HepG2 (cell line): ENCODE measurements around the gene STKLD1. TPM values are rescaled to one million over a fixed set of nuclear protein-coding genes. Genes with fewer than 3 reads are reported as not detected.

ENCODE experiments used
- ATAC-seq: fragments of 200-7000 bp; cut with Tn5 transposase; 3 replicates; pipeline ENCODE4 v1.9.1; 2020; ENCODE audit warnings: mild to moderate bottlenecking, moderate library complexity
- BruUV-seq: library from RNA; stranded (reverse); fragments of 400-500 nt; replicated peaks from 2 replicates; lab custom pipeline; 2021; lab: Mats Ljungman, UMichigan
- CTCF ChIA-PET: fragments of 300-600 bp; formaldehyde crosslinking; extraction: SDS; loops from one replicate; lab custom pipeline; 2021; ENCODE audit warnings: low total read pairs, inconsistent platforms, low intra/inter-chr PET ratio; lab: Yijun Ruan, JAX
- POLR2A ChIA-PET: fragments of 350-600 bp; sonication (Branson Sonifier 250); formaldehyde crosslinking; loops from one replicate; lab custom pipeline; 2020; ENCODE audit warnings: antibody characterized with exemption, inconsistent platforms; lab: Yijun Ruan, JAX
- DNase-seq: peaks from one replicate; pipeline ENCODE4 v3.0.0-alpha.2; 2015; ENCODE audit warnings: low spot score
- FAIRE-seq: peaks from 3 replicates; lab custom pipeline; 2011; peaks lifted over from hg19 to GRCh38; lab: Jason Lieb, UNC
- H2AFZ ChIP-seq: one replicate; pipeline ENCODE4 v1.6.1; 2011; ENCODE audit warnings: low read length, inconsistent platforms
- H3K27ac ChIP-seq: fragments of 300-600 bp; 3 replicates; pipeline ENCODE4 v1.8.0; 2011; ENCODE audit warnings: mixed run types, mild to moderate bottlenecking, mixed read lengths, low read length, inconsistent platforms; ENCODE audit not compliant: insufficient read depth; ENCODE audit errors: extremely low read length
- H3K27me3 ChIP-seq, 2 experiments: fragments of 200-600 bp in 1 of 2; 2 replicates in 1 of 2; 3 replicates in 1 of 2; pipeline versions ENCODE4 v1.6.0 to v1.8.0; 2011; ENCODE audit warnings: low read length in 2 of 2, mild to moderate bottlenecking in 2 of 2, moderate library complexity in 2 of 2, inconsistent platforms in 1 of 2; ENCODE audit not compliant: insufficient read depth in 2 of 2, control insufficient read depth in 1 of 2
- H3K36me3 ChIP-seq, 2 experiments: fragments of 200-600 bp in 1 of 2; replicated peaks in 1 of 2; 2 replicates in 1 of 2; 3 replicates in 1 of 2; pipeline versions ENCODE4 v1.5.1 to v1.8.0; 2011; ENCODE audit warnings: low read length in 2 of 2, inconsistent platforms in 1 of 2; ENCODE audit not compliant: insufficient read depth in 2 of 2, control insufficient read depth in 1 of 2
- H3K4me1 ChIP-seq: 2 replicates; pipeline ENCODE4 v1.5.1; 2012; ENCODE audit warnings: low read length, inconsistent platforms; ENCODE audit not compliant: insufficient read depth
- H3K4me2 ChIP-seq: 2 replicates; pipeline ENCODE4 v1.6.0; 2011; ENCODE audit warnings: low read depth, low read length, inconsistent platforms
- H3K4me3 ChIP-seq, 3 experiments: fragments of 200-600 bp in 1 of 3; sonication (generic), shearing (Covaris generic) in 1 of 3; replicated peaks in 1 of 3; 2 replicates each; pipeline ENCODE4 v1.5.1; 2011 to 2016; ENCODE audit warnings: low read length in 3 of 3, inconsistent platforms in 2 of 3, low read depth in 2 of 3, mild to moderate bottlenecking in 2 of 3, control low read depth in 1 of 3, mixed read lengths in 1 of 3; ENCODE audit not compliant: insufficient read depth in 1 of 3
- H3K79me2 ChIP-seq: one replicate; pipeline ENCODE4 v1.6.1; 2011; ENCODE audit warnings: low read length, inconsistent platforms; ENCODE audit not compliant: insufficient read depth
- H3K9ac ChIP-seq: 2 replicates; pipeline ENCODE4 v1.6.0; 2011; ENCODE audit warnings: mild to moderate bottlenecking, low read depth, low read length, inconsistent platforms; ENCODE audit not compliant: insufficient read depth
- H3K9me3 ChIP-seq: 2 replicates; pipeline ENCODE4 v1.5.1; 2012; ENCODE audit warnings: mild to moderate bottlenecking, low read length
- H4K20me1 ChIP-seq: 2 replicates; pipeline ENCODE4 v1.6.0; 2011; ENCODE audit warnings: inconsistent platforms, mild to moderate bottlenecking, low read length, moderate library complexity; ENCODE audit not compliant: insufficient read depth
- MBD4 ChIP-seq: IDR thresholded peaks from 2 replicates; pipeline ENCODE4 v1.6.1; 2012; ENCODE audit warnings: low read length, inconsistent platforms, borderline replicate concordance
- POLR2A ChIP-seq, 2 experiments: IDR thresholded peaks; 2 replicates each; pipeline ENCODE4 v1.6.1; 2011; ENCODE audit warnings: low read depth in 2 of 2, low read length in 2 of 2, mild to moderate bottlenecking in 1 of 2, moderate library complexity in 1 of 2; ENCODE audit not compliant: insufficient read depth in 1 of 2
- POLR2AphosphoS5 ChIP-seq: IDR thresholded peaks from 2 replicates; pipeline ENCODE4 v1.6.1; 2012; ENCODE audit warnings: low read depth, low read length
- POLR2G ChIP-seq: fragments of 200-400 bp; formaldehyde crosslinking; IDR thresholded peaks from 2 replicates; pipeline ENCODE4 v1.6.1; 2018; ENCODE audit warnings: mild to moderate bottlenecking, low read depth, low read length, moderate library complexity
- RBFOX2 ChIP-seq: fragments of 200-400 bp; formaldehyde crosslinking; IDR thresholded peaks from 2 replicates; pipeline ENCODE4 v1.6.1; 2017; ENCODE audit warnings: low read depth, mild to moderate bottlenecking, low read length
- RBM22 ChIP-seq: fragments of 200-400 bp; formaldehyde crosslinking; optimal IDR thresholded peaks from 2 replicates; pipeline ENCODE3; 2017; ENCODE audit warnings: mild to moderate bottlenecking, low read length, moderate library complexity
- RELA ChIP-seq: sonication (generic); formaldehyde crosslinking; IDR thresholded peaks from 2 replicates; pipeline ENCODE4 v1.4.0; 2020; ENCODE audit warnings: missing genetic modification reagents
- SAFB2 ChIP-seq: sonication (generic); formaldehyde crosslinking; IDR thresholded peaks from 2 replicates; pipeline ENCODE4 v1.5.1; 2020; ENCODE audit warnings: missing genetic modification reagents, low read depth, mild to moderate bottlenecking, borderline replicate concordance
- ZNF263 ChIP-seq: sonication (generic); formaldehyde crosslinking; IDR thresholded peaks from 2 replicates; pipeline ENCODE4 v1.4.0; 2020; ENCODE audit warnings: missing genetic modification reagents
- ZNF749 ChIP-seq: sonication (generic); formaldehyde crosslinking; IDR thresholded peaks from 2 replicates; pipeline ENCODE4 v1.8.0; 2022; ENCODE audit warnings: mild to moderate bottlenecking, missing genetic modification reagents, moderate library complexity, borderline replicate concordance
- WGBS: methylation state at CpG from one replicate; pipeline ENCODE4 v1.1.6; 2017; ENCODE audit warnings: low lambda C conversion rate; 5-methylcytosine and 5-hydroxymethylcytosine counted together
- in situ Hi-C: cut with HindIII; loops from 2 replicates; pipeline ENCODE4 v1.10.0; 2017; ENCODE audit warnings: low pct_unique_long_range_greater_than_20kb; ENCODE audit not compliant: extremely low pct_ligation_motif_present
- intact Hi-C: fragments of 100-400 bp; cut with micrococcal nuclease; formaldehyde crosslinking; loops from one replicate; pipeline ENCODE4 v1.10.0; 2022; ENCODE audit not compliant: unreplicated experiment
- polyA plus RNA-seq, 8 experiments: library from polyadenylated mRNA; depleted of rRNA in 3 of 8; stranded (reverse) in 7 of 8; unstranded in 1 of 8; fragments of >200 nt; fragmentation: Illumina TruSeq in 4 of 8; extraction: Trizol in 4 of 8; gene quantifications; 2 replicates each; pipeline versions ENCODE4 v1.2.1 to v1.2.3, GENCODE V29; 2011 to 2016; ENCODE audit warnings: low read depth in 4 of 8, missing spikeins in 1 of 8, mixed read lengths in 1 of 8; ENCODE audit not compliant: insufficient read depth in 1 of 8
- total RNA-seq, 5 experiments: library from RNA; depleted of rRNA; stranded (reverse); fragments of >200 nt; fragmentation: Illumina TruSeq; extraction: Trizol; gene quantifications; 2 replicates each; pipeline ENCODE4 v1.2.3, GENCODE V29; 2016; ENCODE audit warnings: low read depth in 1 of 5
- TF ChIP-seq, protein P1 (sequence below): sonication (generic); formaldehyde crosslinking; IDR thresholded peaks from 2 replicates; pipeline ENCODE4 v1.4.0; 2020; ENCODE audit warnings: missing genetic modification reagents

Gene STKLD1
- total and polyA plus RNA-seq, 2 of the 13 experiments (the other 11 are each of a cell fraction or from before 2014, with no cell fraction given): 1.5 to 2.2 TPM

DNA sequence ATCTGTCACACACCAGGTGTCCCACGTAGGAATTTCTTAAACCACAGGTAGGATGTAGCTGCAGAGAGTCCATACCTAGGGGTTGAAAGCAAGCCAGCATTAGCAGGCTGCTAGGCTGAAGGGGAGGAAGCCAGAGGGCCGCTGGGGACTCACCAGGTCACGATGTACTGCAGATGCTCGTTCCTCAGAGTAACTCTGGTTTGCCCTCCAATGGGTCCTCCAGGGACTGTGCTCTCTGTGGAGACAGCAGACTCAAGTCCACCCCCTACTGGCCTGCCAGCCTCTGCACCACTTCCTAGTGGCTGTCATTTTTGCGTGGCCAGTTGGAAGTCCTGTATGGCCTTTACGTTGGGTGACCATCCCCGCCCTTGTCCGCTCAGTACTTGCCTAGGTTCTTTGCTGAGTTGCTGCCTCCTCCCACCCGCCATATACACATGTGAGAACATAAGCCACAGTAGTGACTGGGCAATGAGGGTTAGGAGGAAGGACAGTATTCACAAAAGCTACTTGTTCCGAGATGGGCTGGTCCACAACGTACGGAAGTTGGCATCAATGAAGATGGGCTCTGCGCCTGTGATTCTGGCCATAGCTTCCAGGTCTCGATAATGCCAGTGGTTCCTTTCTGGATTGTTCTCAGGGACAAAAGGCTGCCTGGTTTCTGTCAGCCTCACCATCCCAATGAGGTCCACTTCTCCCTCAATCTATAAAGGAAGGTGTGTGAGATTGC is 24.1 kb upstream of the STKLD1 start (continued):
- TF ChIP-seq, protein P1, sequence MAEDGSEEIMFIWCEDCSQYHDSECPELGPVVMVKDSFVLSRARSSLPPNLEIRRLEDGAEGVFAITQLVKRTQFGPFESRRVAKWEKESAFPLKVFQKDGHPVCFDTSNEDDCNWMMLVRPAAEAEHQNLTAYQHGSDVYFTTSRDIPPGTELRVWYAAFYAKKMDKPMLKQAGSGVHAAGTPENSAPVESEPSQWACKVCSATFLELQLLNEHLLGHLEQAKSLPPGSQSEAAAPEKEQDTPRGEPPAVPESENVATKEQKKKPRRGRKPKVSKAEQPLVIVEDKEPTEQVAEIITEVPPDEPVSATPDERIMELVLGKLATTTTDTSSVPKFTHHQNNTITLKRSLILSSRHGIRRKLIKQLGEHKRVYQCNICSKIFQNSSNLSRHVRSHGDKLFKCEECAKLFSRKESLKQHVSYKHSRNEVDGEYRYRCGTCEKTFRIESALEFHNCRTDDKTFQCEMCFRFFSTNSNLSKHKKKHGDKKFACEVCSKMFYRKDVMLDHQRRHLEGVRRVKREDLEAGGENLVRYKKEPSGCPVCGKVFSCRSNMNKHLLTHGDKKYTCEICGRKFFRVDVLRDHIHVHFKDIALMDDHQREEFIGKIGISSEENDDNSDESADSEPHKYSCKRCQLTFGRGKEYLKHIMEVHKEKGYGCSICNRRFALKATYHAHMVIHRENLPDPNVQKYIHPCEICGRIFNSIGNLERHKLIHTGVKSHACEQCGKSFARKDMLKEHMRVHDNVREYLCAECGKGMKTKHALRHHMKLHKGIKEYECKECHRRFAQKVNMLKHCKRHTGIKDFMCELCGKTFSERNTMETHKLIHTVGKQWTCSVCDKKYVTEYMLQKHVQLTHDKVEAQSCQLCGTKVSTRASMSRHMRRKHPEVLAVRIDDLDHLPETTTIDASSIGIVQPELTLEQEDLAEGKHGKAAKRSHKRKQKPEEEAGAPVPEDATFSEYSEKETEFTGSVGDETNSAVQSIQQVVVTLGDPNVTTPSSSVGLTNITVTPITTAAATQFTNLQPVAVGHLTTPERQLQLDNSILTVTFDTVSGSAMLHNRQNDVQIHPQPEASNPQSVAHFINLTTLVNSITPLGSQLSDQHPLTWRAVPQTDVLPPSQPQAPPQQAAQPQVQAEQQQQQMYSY (CRISPR knock-in tag): no peak
- TF ChIP-seq, all 625 proteins: peak for 72

DNA sequence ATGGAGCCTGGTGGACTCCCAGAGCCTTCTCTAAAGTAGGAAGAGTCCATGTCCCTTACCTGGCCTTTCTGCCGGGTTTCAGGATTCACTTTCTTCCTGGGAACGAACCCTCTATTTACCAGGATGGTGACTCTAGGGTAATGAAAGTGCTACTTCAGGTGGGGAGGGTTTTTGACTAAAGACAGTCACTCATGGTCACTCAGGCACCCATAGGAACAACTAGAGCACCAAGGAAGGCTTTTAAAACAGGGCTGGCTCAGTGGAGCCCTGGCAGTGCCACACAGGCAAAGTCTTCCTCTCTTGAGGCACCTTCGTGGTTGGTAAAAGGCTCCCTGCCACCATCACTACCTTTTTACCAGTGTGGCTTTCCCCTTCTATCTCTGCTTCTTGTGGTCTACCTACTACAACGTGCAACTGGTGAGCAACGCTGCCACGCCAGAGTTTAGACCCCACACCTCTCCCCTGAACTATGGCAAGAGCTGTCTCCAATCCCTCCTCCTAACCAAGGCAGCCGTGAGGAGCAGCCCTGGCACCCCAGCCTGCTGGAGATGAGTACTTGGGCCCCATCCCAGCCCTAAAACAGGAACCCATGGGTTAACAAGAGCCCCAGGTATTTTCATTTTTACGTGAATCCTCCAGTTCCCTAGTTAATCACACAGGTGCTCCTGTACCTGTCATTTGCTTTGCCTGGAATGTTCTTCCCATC is 23.4 kb upstream of the STKLD1 start:
- no peak overlapping the region for H3K27ac ChIP-seq
- ATAC-seq (no peak), FAIRE-seq (no peak), DNase-seq (no peak)
- CTCF ChIA-PET: no interaction called here
- peaks cover 18 to 43% of the 10 kb centered on the region in 2 experiments for H3K36me3 ChIP-seq
- H3K9ac ChIP-seq: no peak overlapping the region
- no peak overlapping the region for H3K4me2 ChIP-seq
- no peak overlapping the region for H3K4me3 ChIP-seq
- 94% methylated on average over 8 of the region's 8 CpGs for WGBS
- no TSS peak for BruUV-seq
- in situ Hi-C loops: no loop called here
- H2AFZ ChIP-seq: no peak overlapping the region
- POLR2A ChIA-PET: no interaction called here
- peaks cover 45% of the 10 kb centered on the region for H3K4me1 ChIP-seq
- no peaks in the 10 kb centered on the region for H3K9me3 ChIP-seq
- H3K27me3 ChIP-seq: no peaks in the 10 kb centered on the region; a peak in 1 of 5 replicates
- intact Hi-C loops: no loop called here
- TF ChIP-seq ZNF263 (CRISPR knock-in tag) (no peak), POLR2G (peak; percentile 69), RBM22 (peak; percentile 68), MBD4 (0 out of 2 replicates have a peak, but pooled peaks have one; percentile 9), RELA (CRISPR knock-in tag) (no peak), RBFOX2 (peak; percentile 62), ZNF749 (no peak), SAFB2 (no peak), POLR2AphosphoS5 (peak; percentile 30), POLR2A (IDR thresholded peaks at IDR 0.05; ENCODE audit: insufficient read depth in 1 of 2, low read depth in 2 of 2, low read length in 2 of 2) (peak in 1 of 2 experiments; percentile 59; a peak in 1 of 4 replicates)
- TF ChIP-seq, all 625 proteins: peak for 6
- Histone ChIP-seq H3K79me2 (peaks cover 34% of the 10 kb centered on the region), H4K20me1 (peaks cover 19% of the 10 kb centered on the region)
